Colonic mucosa (tissue), 4 donors: ENCODE results near the gene DAB2IP. TPM values are rescaled to one million over a fixed set of nuclear protein-coding genes. Genes with fewer than 3 reads are reported as not detected.

Source experiments
- DNase-seq: peaks from one replicate; pipeline ENCODE4 v3.0.0-alpha.2; 2020
- H3K27ac ChIP-seq: fragments of 200-600 bp; one replicate; pipeline ENCODE4 v1.8.0; 2021
- H3K27me3 ChIP-seq: fragments of 200-600 bp; one replicate; pipeline ENCODE4 v1.8.0; 2021
- H3K36me3 ChIP-seq: fragments of 200-600 bp; one replicate; pipeline ENCODE4 v1.8.0; 2021
- H3K4me1 ChIP-seq: fragments of 200-600 bp; one replicate; pipeline ENCODE4 v1.8.0; 2021; ENCODE audit warnings: mild to moderate bottlenecking
- H3K4me3 ChIP-seq: fragments of 200-600 bp; one replicate; pipeline ENCODE4 v1.8.0; 2021
- H3K9ac ChIP-seq, 2 donors: one replicate each; pipeline ENCODE4 v1.7.0; 2013; ENCODE audit warnings: control low read depth in 2 of 2, low read depth in 2 of 2, low read length in 2 of 2
- H3K9me3 ChIP-seq: fragments of 200-600 bp; one replicate; pipeline ENCODE4 v1.8.0; 2021
- intact Hi-C: fragments of 100-400 bp; cut with DNase I; formaldehyde crosslinking; loops from one replicate; pipeline ENCODE4 v1.14.1; 2022
- total RNA-seq, 2 donors: library from RNA; stranded (reverse); fragmentation: NEBNext Ultra II Directional in 1 of 2; extraction: Animal tissue kit (Norgen Biotek cat#: 25700) in 1 of 2; gene quantifications; one replicate each; pipeline ENCODE4 v1.2.1, GENCODE V29; 2021
- TF ChIP-seq, protein P1 (sequence below): fragments of 200-600 bp; IDR thresholded peaks from one replicate; pipeline ENCODE4 v1.8.0; 2022; ENCODE audit warnings: antibody characterized with exemption, mild to moderate bottlenecking
- donor health status: healthy.
- donor health status: DM: no; HTN: no; CAD: no.
- donor health status: DM: no; HTN: no; CAD: no.

Gene DAB2IP
- total RNA-seq, 2 donors from 2014 or later, result 126 to 130 TPM

DNA sequence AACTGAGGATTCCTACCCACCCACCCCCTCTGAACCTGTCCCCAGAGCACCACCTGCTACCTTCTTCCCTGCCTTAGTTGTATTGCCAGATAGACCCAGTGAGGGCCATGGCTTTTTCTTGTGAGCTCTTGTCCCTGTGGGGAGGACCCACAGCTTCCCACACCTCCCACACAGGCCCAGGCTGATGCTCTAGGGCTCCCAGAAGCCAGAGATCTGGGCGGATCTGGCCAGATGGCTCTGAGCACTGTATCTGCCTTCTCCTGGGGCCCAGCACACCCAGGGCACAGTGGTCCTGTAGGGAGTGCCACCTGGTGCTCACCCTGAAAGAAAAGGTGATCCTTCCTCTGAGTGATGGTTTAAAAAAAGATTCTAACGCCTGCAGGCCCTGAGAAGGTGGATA, 131.7 kb downstream of the DAB2IP start:
- no peak overlapping the region for H3K9ac ChIP-seq
- DNase-seq, result no peak
- H3K27ac ChIP-seq, result no peak overlapping the region
- H3K9me3 ChIP-seq, result no peaks in the 10 kb centered on the region
- peaks cover 15% of the 10 kb centered on the region for H3K36me3 ChIP-seq
- H3K4me1 ChIP-seq, result no peaks in the 10 kb centered on the region
- H3K27me3 ChIP-seq, result no peaks in the 10 kb centered on the region
- intact Hi-C loops, result no loop called here
- H3K4me3 ChIP-seq, result no peak overlapping the region
- TF ChIP-seq, protein P1, sequence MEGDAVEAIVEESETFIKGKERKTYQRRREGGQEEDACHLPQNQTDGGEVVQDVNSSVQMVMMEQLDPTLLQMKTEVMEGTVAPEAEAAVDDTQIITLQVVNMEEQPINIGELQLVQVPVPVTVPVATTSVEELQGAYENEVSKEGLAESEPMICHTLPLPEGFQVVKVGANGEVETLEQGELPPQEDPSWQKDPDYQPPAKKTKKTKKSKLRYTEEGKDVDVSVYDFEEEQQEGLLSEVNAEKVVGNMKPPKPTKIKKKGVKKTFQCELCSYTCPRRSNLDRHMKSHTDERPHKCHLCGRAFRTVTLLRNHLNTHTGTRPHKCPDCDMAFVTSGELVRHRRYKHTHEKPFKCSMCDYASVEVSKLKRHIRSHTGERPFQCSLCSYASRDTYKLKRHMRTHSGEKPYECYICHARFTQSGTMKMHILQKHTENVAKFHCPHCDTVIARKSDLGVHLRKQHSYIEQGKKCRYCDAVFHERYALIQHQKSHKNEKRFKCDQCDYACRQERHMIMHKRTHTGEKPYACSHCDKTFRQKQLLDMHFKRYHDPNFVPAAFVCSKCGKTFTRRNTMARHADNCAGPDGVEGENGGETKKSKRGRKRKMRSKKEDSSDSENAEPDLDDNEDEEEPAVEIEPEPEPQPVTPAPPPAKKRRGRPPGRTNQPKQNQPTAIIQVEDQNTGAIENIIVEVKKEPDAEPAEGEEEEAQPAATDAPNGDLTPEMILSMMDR, result no peak

DNA sequence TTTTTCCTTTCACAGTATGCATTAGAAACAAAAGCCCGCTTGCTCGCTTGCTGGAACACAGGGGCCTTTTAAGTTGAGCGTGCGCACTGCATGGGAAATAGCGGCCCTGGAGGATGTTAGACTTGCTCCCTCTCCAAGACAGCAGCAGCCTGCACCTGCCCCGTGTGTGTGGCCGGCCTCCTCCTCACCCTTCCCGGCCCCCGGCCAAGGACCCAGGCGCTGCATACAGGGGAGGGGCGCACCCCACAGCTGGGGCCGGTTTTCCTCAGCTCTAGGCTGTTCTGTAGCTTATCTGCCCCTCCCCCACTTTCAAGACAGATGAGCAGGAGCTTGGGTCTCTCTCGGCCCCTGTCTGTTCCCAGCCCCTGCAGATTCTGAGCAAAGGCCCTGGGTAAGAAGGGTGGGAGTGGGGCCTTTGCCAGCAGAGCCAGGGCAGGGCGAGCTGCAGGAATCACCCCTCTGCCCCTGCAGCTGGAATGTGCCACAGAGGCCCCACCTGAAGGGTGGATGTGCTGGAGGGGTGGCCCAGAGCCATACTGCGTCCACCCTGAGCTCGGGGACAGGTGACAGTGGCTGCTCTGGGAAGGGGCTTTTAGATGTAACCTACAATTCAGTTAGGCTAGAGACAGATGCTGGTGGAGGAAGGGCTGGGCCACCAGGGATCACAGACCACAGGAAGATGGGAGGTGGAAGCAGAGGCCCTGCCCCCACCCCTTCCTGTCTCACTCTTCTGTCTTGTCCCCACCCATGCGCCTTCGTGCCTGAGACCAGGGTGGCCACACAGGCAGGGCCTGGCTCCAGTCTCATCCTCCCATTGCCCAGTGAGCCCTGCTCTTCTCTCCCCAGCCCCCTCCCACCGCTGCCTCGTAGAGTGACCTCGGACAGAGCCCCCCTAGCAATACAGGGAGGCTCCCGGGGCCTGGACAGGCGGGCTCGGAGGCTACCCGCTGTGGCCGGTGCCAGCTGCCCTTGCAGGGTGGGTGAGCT, 132.4 kb downstream of the DAB2IP start:
- Histone ChIP-seq H3K9me3 (no peaks in the 10 kb centered on the region), H3K4me3 (no peak overlapping the region), H3K4me1 (no peaks in the 10 kb centered on the region), H3K9ac (no peak overlapping the region), H3K27ac (no peak overlapping the region), H3K27me3 (no peaks in the 10 kb centered on the region), H3K36me3 (peaks cover 15% of the 10 kb centered on the region)
- TF ChIP-seq, protein P1, result no peak
- DNase-seq, result no peak
- intact Hi-C loops, result no loop called here

DNA sequence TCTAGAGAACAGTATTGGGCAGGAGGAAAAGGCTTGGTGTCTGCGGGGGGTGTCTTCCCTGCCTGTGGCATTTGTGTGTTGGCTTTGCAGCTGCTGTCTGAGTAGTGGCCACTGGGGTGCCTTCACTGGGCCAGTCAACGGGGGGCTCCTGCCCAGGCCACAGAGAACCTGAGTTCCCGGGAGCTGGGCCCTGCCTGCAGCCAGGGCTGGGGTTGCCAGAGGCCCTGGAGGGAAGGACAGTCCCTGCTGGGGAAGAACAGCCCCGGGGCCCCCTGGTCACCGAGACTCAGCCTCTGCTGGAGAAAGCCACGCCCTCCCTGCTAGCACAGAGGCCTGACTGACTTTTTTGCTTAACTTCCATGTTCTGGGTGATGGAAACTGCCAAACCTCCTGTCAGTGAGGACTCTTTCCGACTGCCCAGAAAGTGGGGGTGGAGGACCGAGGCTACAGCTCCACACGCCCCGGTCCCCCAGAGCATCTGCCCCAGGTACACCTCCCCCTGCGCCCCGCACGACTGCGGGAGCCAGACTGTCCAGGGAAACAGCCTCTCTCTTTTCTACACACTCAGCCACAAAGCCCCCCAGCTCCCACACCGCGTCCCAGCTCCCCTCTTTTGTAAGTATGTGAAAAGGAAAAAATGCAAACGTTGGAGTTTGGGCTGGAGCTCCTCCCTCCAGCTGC, 133.4 kb downstream of the DAB2IP start:
- Histone ChIP-seq H3K4me3 (no peak overlapping the region), H3K36me3 (peaks cover 15% of the 10 kb centered on the region), H3K4me1 (no peaks in the 10 kb centered on the region), H3K27ac (no peak overlapping the region), H3K27me3 (no peaks in the 10 kb centered on the region), H3K9me3 (no peaks in the 10 kb centered on the region), H3K9ac (no peak overlapping the region)
- intact Hi-C loops, result no loop called here
- no peak for DNase-seq
- TF ChIP-seq, protein P1, result no peak

DNA sequence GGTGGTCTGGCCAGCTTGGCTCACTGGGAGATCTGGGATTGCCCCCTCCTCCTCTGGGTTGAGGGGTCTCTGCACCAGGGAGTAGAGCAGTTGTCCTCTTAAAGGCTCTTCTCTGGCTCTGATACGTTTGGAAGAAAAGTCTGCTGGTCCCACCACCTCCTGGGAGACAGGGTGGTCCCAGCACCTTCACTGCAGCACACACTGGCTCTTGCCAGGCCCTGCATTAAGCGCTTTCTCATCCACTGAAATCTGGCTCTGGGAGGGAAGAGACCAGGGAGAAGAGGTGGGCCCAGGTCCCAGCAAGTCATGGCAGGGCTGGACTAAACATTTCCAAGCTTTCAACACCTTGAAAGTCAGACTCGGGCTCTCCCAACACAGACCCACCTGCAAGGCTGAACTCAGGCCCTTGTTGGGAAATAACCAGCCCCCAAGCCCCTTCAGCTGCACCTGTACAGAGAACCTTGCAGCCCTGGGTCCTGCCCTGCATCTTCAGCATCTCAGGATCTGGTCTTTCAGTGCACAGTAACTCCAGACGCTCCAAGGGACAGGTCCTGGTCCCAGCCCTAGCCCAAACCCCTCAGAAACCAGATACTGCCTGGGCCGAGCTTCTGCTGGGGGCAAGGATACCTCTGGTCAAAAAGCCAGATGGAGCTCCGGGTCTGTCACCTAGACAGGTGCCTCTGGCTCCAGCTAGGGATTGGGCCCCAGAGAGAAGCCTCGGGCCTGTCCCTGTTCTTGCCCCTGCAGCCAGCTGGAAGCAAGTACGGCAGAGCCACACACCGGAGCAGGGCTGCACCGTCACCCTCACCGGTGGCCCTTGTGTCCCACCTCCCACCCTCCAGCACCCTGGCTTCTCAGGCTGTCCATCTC, 134.5 kb downstream of the DAB2IP start:
- DNase-seq, result no peak
- Histone ChIP-seq H3K9ac (no peak overlapping the region), H3K27me3 (no peaks in the 10 kb centered on the region), H3K9me3 (no peaks in the 10 kb centered on the region), H3K4me1 (no peaks in the 10 kb centered on the region), H3K36me3 (peaks cover 15% of the 10 kb centered on the region), H3K4me3 (no peak overlapping the region), H3K27ac (no peak overlapping the region)
- TF ChIP-seq, protein P1, result no peak
- intact Hi-C loops, result no loop called here

DNA sequence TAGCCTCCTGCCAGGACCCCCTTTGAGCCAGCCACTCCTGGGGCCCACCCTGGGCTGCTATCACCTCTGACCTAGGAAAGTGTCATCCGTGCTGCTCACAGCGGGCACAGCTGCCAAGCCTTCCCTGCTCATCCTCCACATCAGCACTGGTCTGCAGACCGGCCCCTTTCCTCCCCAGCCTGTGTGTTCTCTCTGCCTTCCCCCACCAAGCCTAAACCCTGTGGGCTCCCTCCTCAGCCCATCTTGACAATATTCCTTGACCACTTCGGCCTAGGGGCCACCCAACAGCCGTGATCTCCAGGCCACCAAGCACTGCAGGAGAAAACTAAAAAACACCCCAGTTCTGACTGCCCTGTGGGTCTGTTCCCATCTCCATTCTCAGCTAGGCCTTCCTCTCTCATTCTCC, 135.1 kb downstream of the DAB2IP start:
- H3K9ac ChIP-seq, result no peak overlapping the region
- TF ChIP-seq, protein P1, result no peak
- no peak overlapping the region for H3K27ac ChIP-seq
- no peak overlapping the region for H3K4me3 ChIP-seq
- peaks cover 15% of the 10 kb centered on the region for H3K36me3 ChIP-seq
- intact Hi-C loops, result no loop called here
- H3K4me1 ChIP-seq, result no peaks in the 10 kb centered on the region
- no peaks in the 10 kb centered on the region for H3K27me3 ChIP-seq
- H3K9me3 ChIP-seq, result no peaks in the 10 kb centered on the region
- no peak for DNase-seq
